ENCODE results near the gene TSHZ1. TPM values are rescaled to one million over a fixed set of nuclear protein-coding genes. Genes with fewer than 3 reads are reported as not detected.

The TSHZ1 gene
- total and polyA plus RNA-seq, 2 of the 8 experiments (the other 6 are each of a cell fraction or from before 2014, with no cell fraction given) = 0.03 to 0.32 TPM

DNA sequence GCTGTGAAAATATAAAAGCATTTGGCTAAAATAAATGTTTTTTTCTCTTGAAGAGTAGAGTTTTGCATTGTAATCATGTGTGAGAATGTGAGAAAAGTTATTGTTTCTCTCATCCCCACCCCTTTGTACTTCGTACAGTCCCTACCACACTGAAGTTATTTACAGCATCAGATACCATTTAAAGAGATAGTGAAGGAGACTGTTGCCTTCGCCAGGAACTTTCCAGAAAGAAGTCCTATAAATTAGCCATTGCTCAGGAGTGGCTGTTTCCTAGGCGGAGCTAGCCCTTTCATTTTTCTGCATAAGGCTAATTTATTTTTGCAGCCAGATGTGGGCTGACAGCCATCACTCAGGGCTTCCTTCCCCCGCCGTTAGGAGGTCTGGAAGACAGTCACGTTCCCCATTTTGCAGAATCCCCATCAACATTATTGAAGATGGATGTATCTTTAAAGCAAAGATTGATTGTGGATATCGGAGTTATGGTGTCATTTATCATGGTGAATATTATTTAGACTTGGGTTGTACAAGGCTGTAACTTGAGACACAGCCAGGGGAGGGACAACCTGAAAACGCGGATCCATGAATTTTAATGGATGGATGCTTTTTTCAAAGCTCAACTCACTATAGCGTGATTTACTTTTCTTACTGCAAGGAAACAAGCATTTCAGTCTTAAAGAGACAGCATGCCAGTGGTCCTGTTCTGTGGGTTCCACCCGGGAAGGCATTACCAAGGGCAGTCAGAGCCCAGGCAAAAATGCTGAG is 17.1 kb downstream of the TSHZ1 start:
- no peak overlapping the region for H3K27ac ChIP-seq (ENCODE audit: low read depth, low read length)
- CTCF ChIA-PET (ENCODE audit: partially characterized antibody) = interaction anchor here (1.0 to 1.3 kb wide), 2 partner anchors 14 to 97 kb away, joined by 3 read pairs; no protein-coding TSS in a partner anchor
- no peak overlapping the region for H2BK120ac ChIP-seq (replicated peaks; ENCODE audit: low read depth, low read length)
- H3K36me3 ChIP-seq (ENCODE audit: control insufficient read depth in 2 of 4, insufficient read depth in 4 of 4, low read length in 3 of 4) = no peaks in the 10 kb centered on the region
- no peak overlapping the region for H3K23ac ChIP-seq (ENCODE audit: insufficient read length)
- 90% methylated on average over 11 of the region's 11 CpGs; no CpG with 5 or more reads in 1 of the 2 experiments for WGBS, 2 experiments (ENCODE audit: extremely low coverage in 1 of 2, insufficient coverage in 1 of 2, insufficient read length in 1 of 2, insufficient replicate concordance in 2 of 2, low coverage in 1 of 2, low lambda C conversion rate in 2 of 2, missing lambda C conversion rate in 1 of 2)
- H3K14ac ChIP-seq (ENCODE audit: insufficient read length) = no peak overlapping the region
- no peak overlapping the region for H4K5ac ChIP-seq (ENCODE audit: insufficient read length, low read depth, low read length)
- DNase-seq (ENCODE audit: low read depth in 1 of 2, low spot score in 2 of 2) (no peak), FAIRE-seq (no peak)
- no peaks in the 10 kb centered on the region for H4K20me1 ChIP-seq (replicated peaks in 1 of 2; ENCODE audit: control insufficient read depth in 1 of 2, insufficient read depth in 2 of 2, low read length in 2 of 2)
- no peak overlapping the region for H3K4me2 ChIP-seq (ENCODE audit: insufficient read depth in 1 of 2, low read depth in 2 of 2, low read length in 2 of 2)
- no peak overlapping the region for H3K4ac ChIP-seq (replicated peaks; ENCODE audit: insufficient read length, low read depth, low read length)
- POLR2A ChIA-PET (ENCODE audit: partially characterized antibody) = no interaction called here
- H3K56ac ChIP-seq (replicated peaks; ENCODE audit: insufficient read length, low read depth, low read length) = no peak overlapping the region
- no peaks in the 10 kb centered on the region for H3K23me2 ChIP-seq (ENCODE audit: low read depth, low read length)
- H3K79me2 ChIP-seq (ENCODE audit: control insufficient read depth in 1 of 2, insufficient read depth in 2 of 2, low read length in 2 of 2) = no peaks in the 10 kb centered on the region
- no peaks in the 10 kb centered on the region for H3K27me3 ChIP-seq (replicated peaks in 1 of 4; ENCODE audit: control insufficient read depth in 3 of 4, extremely low read depth in 1 of 4, insufficient read depth in 3 of 4, low read length in 3 of 4)
- no peak overlapping the region for H2AFZ ChIP-seq (ENCODE audit: low read length)
- H3K9ac ChIP-seq (replicated peaks in 1 of 4; ENCODE audit: extremely low read depth in 1 of 4, low read depth in 3 of 4, low read length in 3 of 4) = no peak overlapping the region
- H3K4me1 ChIP-seq (replicated peaks in 1 of 4; ENCODE audit: control insufficient read depth in 3 of 4, insufficient read depth in 4 of 4, low read length in 3 of 4) = no peaks in the 10 kb centered on the region
- H2BK15ac ChIP-seq (ENCODE audit: low read length) = no peak overlapping the region
- H4K8ac ChIP-seq (ENCODE audit: extremely low read depth, insufficient read depth, low read length) = no peak overlapping the region
- no peak overlapping the region for H2AK5ac ChIP-seq (ENCODE audit: low read depth, low read length)
- no peak overlapping the region for H4K91ac ChIP-seq (replicated peaks; ENCODE audit: insufficient read length, low read length)
- no peak overlapping the region for H2BK5ac ChIP-seq (ENCODE audit: low read depth, low read length)
- H3K79me1 ChIP-seq (ENCODE audit: low read depth, low read length) = no peaks in the 10 kb centered on the region
- no peak overlapping the region for H2BK20ac ChIP-seq (ENCODE audit: low read length)
- TF ChIP-seq FOSL1 (IDR thresholded peaks at IDR 0.05; ENCODE audit: insufficient read depth, low read depth, low read length) (no peak), SIN3A (conservative IDR thresholded peaks at IDR 0.05 in 1 of 2, IDR thresholded peaks at IDR 0.05 in 1 of 2; ENCODE audit: low read depth in 1 of 2, low read length in 2 of 2) (no peak), SP2 (IDR thresholded peaks at IDR 0.05; ENCODE audit: low read length) (no peak), RAD21 (IDR thresholded peaks at IDR 0.05 in 1 of 2, conservative IDR thresholded peaks at IDR 0.05 in 1 of 2; ENCODE audit: low read depth in 2 of 2, low read length in 2 of 2) (no peak), TAF7 (optimal IDR thresholded peaks at IDR 0.05; ENCODE audit: borderline replicate concordance, low read depth, low read length) (no peak), JUND (IDR thresholded peaks at IDR 0.05; ENCODE audit: low read length) (no peak), CREB1 (IDR thresholded peaks at IDR 0.05) (no peak), NRF1 (IDR thresholded peaks at IDR 0.05; ENCODE audit: low read depth, low read length) (no peak), BCL11A (IDR thresholded peaks at IDR 0.05; ENCODE audit: low read depth in 2 of 2, low read length in 2 of 2) (no peak), GABPA (IDR thresholded peaks at IDR 0.05; ENCODE audit: borderline replicate concordance, insufficient read depth, low read length) (no peak), KDM1A (IDR thresholded peaks at IDR 0.05; ENCODE audit: borderline replicate concordance, low read length) (no peak), TEAD4 (IDR thresholded peaks at IDR 0.05; ENCODE audit: low read depth, low read length) (no peak), POU5F1 (IDR thresholded peaks at IDR 0.05; ENCODE audit: low read depth, low read length) (no peak)
- H3K9me3 ChIP-seq (ENCODE audit: insufficient read depth in 2 of 2, low read depth in 1 of 2, low read length in 1 of 2) = no peaks in the 10 kb centered on the region
- no peak overlapping the region for H2BK12ac ChIP-seq (ENCODE audit: low read depth, low read length)
- no peak overlapping the region for H3K18ac ChIP-seq (ENCODE audit: extremely low read depth, low read length)
- H3K4me3 ChIP-seq (ENCODE audit: extremely low read depth in 1 of 4, insufficient read depth in 2 of 4, low read depth in 3 of 4, low read length in 4 of 4) = no peak overlapping the region
